B cell (primary cell): ENCODE measurements around the gene EPHA2. TPM values are rescaled to one million over a fixed set of nuclear protein-coding genes. Genes with fewer than 3 reads are reported as not detected.

Source experiments
- ATAC-seq: fragments of 200-7000 bp; cut with Tn5 transposase; one replicate; pipeline ENCODE4 v1.10.0; 2021; ENCODE audit warnings: low read depth, mild to moderate bottlenecking, moderate number of reproducible peaks, moderate library complexity
- CTCF ChIA-PET: fragments of 350-600 bp; sonication (Branson Sonifier 250); formaldehyde crosslinking; loops from one replicate; lab custom pipeline; 2021; ENCODE audit warnings: antibody characterized with exemption, inconsistent platforms; lab: Charles Lee
- POLR2A ChIA-PET: fragments of 350-600 bp; sonication (Branson Sonifier 250); formaldehyde crosslinking; loops from one replicate; lab custom pipeline; 2021; ENCODE audit warnings: antibody characterized with exemption; lab: Charles Lee
- DNase-seq: peaks from one replicate; pipeline ENCODE4 v3.0.0; 2013
- H2AFZ ChIP-seq: 2 replicates; pipeline ENCODE4 v1.6.1; 2012; ENCODE audit warnings: mild to moderate bottlenecking, low read depth, low read length; ENCODE audit not compliant: insufficient read depth, poor library complexity, severe bottlenecking
- H3K27ac ChIP-seq, 2 donors: 1 replicate in 1 of 2; 2 replicates in 1 of 2; pipeline ENCODE4 v1.5.1; 2012 to 2013; ENCODE audit warnings: low read length in 2 of 2, mild to moderate bottlenecking in 2 of 2, moderate library complexity in 1 of 2
- H3K27me3 ChIP-seq, 4 experiments: fragments of 200-600 bp in 1 of 4; sonication (generic) in 1 of 4; replicated peaks in 1 of 4; 1 replicate in 2 of 4; 2 replicates in 2 of 4; pipeline versions ENCODE4 v1.6.1 to v1.7.0; 2013 to 2016; ENCODE audit warnings: low read length in 3 of 4, mild to moderate bottlenecking in 2 of 4, mixed read lengths in 1 of 4, moderate library complexity in 1 of 4; ENCODE audit not compliant: insufficient read depth in 4 of 4, control insufficient read depth in 3 of 4; ENCODE audit errors: control extremely low read depth in 1 of 4
- H3K36me3 ChIP-seq, 2 experiments: replicated peaks in 1 of 2; 1 replicate in 1 of 2; 2 replicates in 1 of 2; pipeline versions ENCODE4 v1.6.1 to v1.7.1; 2013; ENCODE audit warnings: low read length in 1 of 2; ENCODE audit not compliant: insufficient read depth in 2 of 2, control insufficient read depth in 1 of 2; ENCODE audit errors: control extremely low read depth in 1 of 2, extremely low read depth in 1 of 2
- H3K4me1 ChIP-seq, 2 donors: fragments of 200-600 bp in 1 of 2; sonication (generic) in 1 of 2; 1 replicate in 1 of 2; 2 replicates in 1 of 2; pipeline versions ENCODE4 v1.5.1 to v1.6.1; 2013 to 2017; ENCODE audit warnings: low read length in 2 of 2; ENCODE audit not compliant: control insufficient read depth in 2 of 2, insufficient read depth in 2 of 2
- H3K4me2 ChIP-seq: replicated peaks from 2 replicates; pipeline ENCODE3; 2012; ENCODE audit warnings: mild to moderate bottlenecking, low read depth, low read length; ENCODE audit not compliant: poor library complexity, severe bottlenecking
- H3K4me3 ChIP-seq, 5 experiments: fragments of 200-600 bp in 1 of 5; sonication (generic) in 1 of 5; 1 replicate in 3 of 5; 2 replicates in 2 of 5; pipeline versions ENCODE4 v1.5.1 to v1.7.0; 2011 to 2016; ENCODE audit warnings: low read length in 4 of 5, mild to moderate bottlenecking in 4 of 5, low read depth in 2 of 5, control low read depth in 1 of 5, moderate library complexity in 1 of 5; ENCODE audit not compliant: insufficient read depth in 1 of 5; ENCODE audit errors: control extremely low read depth in 1 of 5, extremely low read depth in 1 of 5
- H3K79me2 ChIP-seq: fragments of 200-600 bp; sonication (generic); one replicate; pipeline ENCODE4 v1.6.0; 2016; ENCODE audit warnings: low read length; ENCODE audit not compliant: control insufficient read depth, insufficient read depth
- H3K9ac ChIP-seq: fragments of 200-600 bp; sonication (generic); 2 replicates; pipeline ENCODE4 v1.6.1; 2017; ENCODE audit warnings: mild to moderate bottlenecking, low read length, moderate library complexity
- H3K9me3 ChIP-seq, 3 donors: one replicate each; pipeline versions ENCODE4 v1.6.1 to v1.7.1; 2013; ENCODE audit warnings: low read length in 2 of 3; ENCODE audit not compliant: control insufficient read depth in 2 of 3, insufficient read depth in 1 of 3; ENCODE audit errors: control extremely low read depth in 1 of 3
- H4K20me1 ChIP-seq: 2 replicates; pipeline ENCODE4 v1.6.0; 2012; ENCODE audit warnings: mild to moderate bottlenecking, low read length; ENCODE audit not compliant: insufficient read depth, control insufficient read depth, poor library complexity, severe bottlenecking
- H3K27ac Mint-ChIP-seq: one replicate; pipeline ENCODE4 v1.8.0; 2021; ENCODE audit warnings: mixed read lengths
- H3K27me3 Mint-ChIP-seq: one replicate; pipeline ENCODE4 v1.8.0; 2021; ENCODE audit warnings: mixed read lengths
- H3K4me1 Mint-ChIP-seq: one replicate; pipeline ENCODE4 v1.8.0; 2021; ENCODE audit warnings: mixed read lengths
- H3K4me3 Mint-ChIP-seq: one replicate; pipeline ENCODE4 v1.8.0; 2021; ENCODE audit warnings: mixed read lengths
- H3K9me3 Mint-ChIP-seq: one replicate; pipeline ENCODE4 v1.8.0; 2022; ENCODE audit warnings: mixed read lengths; ENCODE audit not compliant: insufficient read depth
- EZH2 ChIP-seq: IDR thresholded peaks from 2 replicates; pipeline ENCODE4 v1.6.1; 2012; ENCODE audit warnings: borderline replicate concordance, low read depth, mild to moderate bottlenecking, moderate library complexity, low read length; ENCODE audit not compliant: insufficient read depth, poor library complexity, severe bottlenecking
- WGBS: methylation state at CpG from one replicate; pipeline ENCODE4 v1.1.5; 2013; ENCODE audit warnings: missing lambda C conversion rate; ENCODE audit not compliant: insufficient coverage; 5-methylcytosine and 5-hydroxymethylcytosine counted together
- intact Hi-C: fragments of 100-400 bp; cut with micrococcal nuclease; formaldehyde crosslinking; loops from one replicate; pipeline ENCODE4 v1.10.0; 2022
- polyA plus RNA-seq: library from polyadenylated mRNA; depleted of rRNA; stranded (reverse); fragments of >200 nt; gene quantifications from 2 replicates; pipeline ENCODE4 v1.2.3, GENCODE V29; 2012
- total RNA-seq, 2 donors: library from RNA; stranded (reverse); fragments of 120-200 nt in 1 of 2; gene quantifications; 1 replicate in 1 of 2; 2 replicates in 1 of 2; pipeline versions ENCODE4 v1.2.3 to v1.2.4, GENCODE V29; 2013 to 2022
- TF ChIP-seq, protein P1 (sequence below): fragments of 200-600 bp; IDR thresholded peaks from one replicate; pipeline ENCODE4 v1.8.0; 2022; ENCODE audit warnings: antibody characterized with exemption, mild to moderate bottlenecking

Gene EPHA2
- total and polyA plus RNA-seq, 2 donors (not counting 1 experiment from before 2014, with no cell fraction given) = 0.12 TPM; not detected in 1

- WGBS = 92% methylated on average over 14 of the region's 16 CpGs
- H2AFZ ChIP-seq = no peak overlapping the region
- no peak overlapping the region for H3K4me3 Mint-ChIP-seq
- ChIA-PET CTCF (no interaction called here), POLR2A (no interaction called here)
- H3K4me2 ChIP-seq = no peak overlapping the region
- no peak overlapping the region for H3K27ac Mint-ChIP-seq
- ATAC-seq (no peak), DNase-seq (no peak)
- TF ChIP-seq EZH2 = no peak
- TF ChIP-seq, protein P1, sequence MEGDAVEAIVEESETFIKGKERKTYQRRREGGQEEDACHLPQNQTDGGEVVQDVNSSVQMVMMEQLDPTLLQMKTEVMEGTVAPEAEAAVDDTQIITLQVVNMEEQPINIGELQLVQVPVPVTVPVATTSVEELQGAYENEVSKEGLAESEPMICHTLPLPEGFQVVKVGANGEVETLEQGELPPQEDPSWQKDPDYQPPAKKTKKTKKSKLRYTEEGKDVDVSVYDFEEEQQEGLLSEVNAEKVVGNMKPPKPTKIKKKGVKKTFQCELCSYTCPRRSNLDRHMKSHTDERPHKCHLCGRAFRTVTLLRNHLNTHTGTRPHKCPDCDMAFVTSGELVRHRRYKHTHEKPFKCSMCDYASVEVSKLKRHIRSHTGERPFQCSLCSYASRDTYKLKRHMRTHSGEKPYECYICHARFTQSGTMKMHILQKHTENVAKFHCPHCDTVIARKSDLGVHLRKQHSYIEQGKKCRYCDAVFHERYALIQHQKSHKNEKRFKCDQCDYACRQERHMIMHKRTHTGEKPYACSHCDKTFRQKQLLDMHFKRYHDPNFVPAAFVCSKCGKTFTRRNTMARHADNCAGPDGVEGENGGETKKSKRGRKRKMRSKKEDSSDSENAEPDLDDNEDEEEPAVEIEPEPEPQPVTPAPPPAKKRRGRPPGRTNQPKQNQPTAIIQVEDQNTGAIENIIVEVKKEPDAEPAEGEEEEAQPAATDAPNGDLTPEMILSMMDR = no peak
- H3K4me1 ChIP-seq = no peaks in the 10 kb centered on the region
- no peaks in the 10 kb centered on the region for H3K9me3 ChIP-seq
- H3K9ac ChIP-seq = no peak overlapping the region
- H3K36me3 ChIP-seq = no peaks in the 10 kb centered on the region
- intact Hi-C loops = no loop called here
- H3K4me3 ChIP-seq = no peak overlapping the region
- H3K27ac ChIP-seq = no peak overlapping the region
- no peaks in the 10 kb centered on the region for H3K79me2 ChIP-seq
- no peaks in the 10 kb centered on the region for H4K20me1 ChIP-seq
- peaks cover 23% of the 10 kb centered on the region for H3K27me3 Mint-ChIP-seq
- H3K4me1 Mint-ChIP-seq = no peaks in the 10 kb centered on the region
- no peaks in the 10 kb centered on the region for H3K9me3 Mint-ChIP-seq
- H3K27me3 ChIP-seq = peaks cover 0 to 13% (median under 1%) of the 10 kb centered on the region in 4 experiments
These were observed 39.9 kb downstream of the EPHA2 start for GRCh38 chr1:16116002-16116401.

GRCh38 chr1:16115468-16115983, 40.3 kb downstream of the EPHA2 start:
- no peak overlapping the region for H3K27ac Mint-ChIP-seq
- H3K9ac ChIP-seq = no peak overlapping the region
- intact Hi-C loops = no loop called here
- no peaks in the 10 kb centered on the region for H4K20me1 ChIP-seq
- H3K4me1 ChIP-seq = no peaks in the 10 kb centered on the region
- DNase-seq (no peak), ATAC-seq (no peak)
- H3K4me2 ChIP-seq = no peak overlapping the region
- H3K27me3 Mint-ChIP-seq = peaks cover 22% of the 10 kb centered on the region
- H3K27ac ChIP-seq = no peak overlapping the region
- H3K79me2 ChIP-seq = no peaks in the 10 kb centered on the region
- TF ChIP-seq, protein P1 = no peak
- no peak for TF ChIP-seq EZH2
- H2AFZ ChIP-seq = no peak overlapping the region
- no peak overlapping the region for H3K4me3 Mint-ChIP-seq
- no peaks in the 10 kb centered on the region for H3K4me1 Mint-ChIP-seq
- ChIA-PET CTCF (no interaction called here), POLR2A (no interaction called here)
- H3K27me3 ChIP-seq = peaks cover 0 to 13% (median under 1%) of the 10 kb centered on the region in 4 experiments
- no peaks in the 10 kb centered on the region for H3K9me3 Mint-ChIP-seq
- WGBS = 69% methylated on average over 2 of the region's 6 CpGs
- H3K4me3 ChIP-seq = no peak overlapping the region
- H3K36me3 ChIP-seq = no peaks in the 10 kb centered on the region
- H3K9me3 ChIP-seq = no peaks in the 10 kb centered on the region
